Measurements from ENCODE around the gene ARHGAP29. TPM values are rescaled to one million over a fixed set of nuclear protein-coding genes. Genes with fewer than 3 reads are reported as not detected.

The ARHGAP29 gene
- polyA plus RNA-seq, 2 of the 4 experiments (the other 2 are of a cell fraction) = 14.3 to 29.7 TPM

DNA sequence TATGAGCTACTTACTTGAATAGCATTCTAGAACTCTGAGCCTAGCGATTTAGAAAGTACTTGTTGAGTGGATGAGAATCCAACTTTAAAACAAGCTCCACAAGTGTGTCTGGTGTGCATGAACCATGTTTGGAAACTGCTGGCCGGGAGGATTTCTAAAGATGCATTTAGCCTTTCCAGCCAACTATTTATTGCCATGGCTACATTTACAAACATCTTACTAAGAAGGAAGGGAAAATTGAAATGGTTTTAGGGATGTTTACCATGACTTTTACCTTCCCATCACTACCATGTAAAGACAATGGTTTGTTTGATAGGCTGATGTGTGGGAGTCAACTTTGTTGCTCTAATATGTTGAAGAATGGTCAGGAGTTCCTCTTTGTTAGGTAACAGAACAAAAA lies 37.7 kb upstream of the ARHGAP29 start (continued):
- TF ChIP-seq FOSL2 (IDR thresholded peaks at IDR 0.05) = no peak
- TF ChIP-seq FOSL2 (CRISPR knock-in tag; IDR thresholded peaks at IDR 0.05) = no peak
- TF ChIP-seq HDAC2 (IDR thresholded peaks at IDR 0.05) = no peak
- TF ChIP-seq CBX2 (IDR thresholded peaks at IDR 0.05; ENCODE audit: borderline replicate concordance, low read depth) = no peak

- no peak for FAIRE-seq
- ChIA-PET POLR2A (no interaction called here), CTCF (interaction anchor here (0.8 to 1.6 kb wide), 2 partner anchors 39 to 58 kb away, joined by 3 read pairs; no protein-coding TSS in a partner anchor)
Measured at GRCh38 chr1:94274561-94274960, 37.2 kb upstream of the ARHGAP29 start.

DNA sequence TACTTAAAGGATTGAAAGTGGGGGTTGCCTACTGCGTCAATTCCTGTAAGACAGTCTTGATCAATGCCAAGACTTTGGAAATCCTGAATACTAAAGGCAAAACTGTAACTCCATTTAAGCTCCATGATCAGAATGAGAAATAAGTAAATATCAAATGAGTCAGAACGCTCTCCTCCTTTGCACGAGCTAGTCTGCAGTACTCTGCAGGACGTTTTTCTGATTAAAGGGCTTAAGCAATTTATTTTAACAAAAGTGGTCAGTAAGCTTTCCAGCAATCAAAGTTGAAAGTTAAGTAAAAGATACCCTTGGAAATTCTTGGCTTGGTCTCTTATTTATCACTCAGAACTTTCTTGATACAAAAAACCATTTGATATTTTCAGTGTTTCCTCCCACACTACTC lies 35.7 kb upstream of the ARHGAP29 start:
- Histone ChIP-seq H3K4me1 (peaks cover 18% of the 10 kb centered on the region), H3K9me3 (no peaks in the 10 kb centered on the region), H3K4me3 (no peak overlapping the region), H3K4me2 (peak overlapping the region; percentile 45; the same call in 2 of the 3 replicates), H3K27ac (peak overlapping the region in 1 of 2 experiments; percentile 46; a peak in 2 of 6 replicates)
- ChIA-PET CTCF (interaction anchor here (1.0 to 1.2 kb wide), 2 partner anchors 27 to 208 kb away, joined by 3 read pairs; no protein-coding TSS in a partner anchor), POLR2A (no interaction called here)
- no peak for DNase-seq (ENCODE audit: low read depth in 1 of 2, low spot score in 1 of 2)
- TF ChIP-seq KDM1A (IDR thresholded peaks at IDR 0.05; ENCODE audit: low read depth) (no peak), JUNB (IDR thresholded peaks at IDR 0.05) (no peak), PHF8 (IDR thresholded peaks at IDR 0.05; ENCODE audit: borderline replicate concordance, low read depth) (no peak), MYC (IDR thresholded peaks at IDR 0.05; ENCODE audit: borderline replicate concordance, low read length) (no peak), TFCP2L1 (CRISPR knock-in tag; IDR thresholded peaks at IDR 0.05) (no peak), HOXB5 (CRISPR knock-in tag; IDR thresholded peaks at IDR 0.05) (no peak), NR3C1 (IDR thresholded peaks at IDR 0.05) (no peak), RNF2 (IDR thresholded peaks at IDR 0.05; ENCODE audit: borderline replicate concordance, low read depth) (no peak), SMC3 (IDR thresholded peaks at IDR 0.05) (no peak), ZNF302 (CRISPR knock-in tag; IDR thresholded peaks at IDR 0.05) (no peak), CHD2 (IDR thresholded peaks at IDR 0.05; ENCODE audit: low read length, partially characterized antibody) (no peak), ZFP36 (IDR thresholded peaks at IDR 0.05; ENCODE audit: borderline replicate concordance, partially characterized antibody) (no peak), RARB (CRISPR knock-in tag; IDR thresholded peaks at IDR 0.05) (no peak), BCL3 (IDR thresholded peaks at IDR 0.05) (no peak), POLR2AphosphoS2 (conservative IDR thresholded peaks at IDR 0.05; ENCODE audit: low read length) (no peak), HOXA7 (CRISPR knock-in tag; IDR thresholded peaks at IDR 0.05) (no peak)
- TF ChIP-seq, protein P1, sequence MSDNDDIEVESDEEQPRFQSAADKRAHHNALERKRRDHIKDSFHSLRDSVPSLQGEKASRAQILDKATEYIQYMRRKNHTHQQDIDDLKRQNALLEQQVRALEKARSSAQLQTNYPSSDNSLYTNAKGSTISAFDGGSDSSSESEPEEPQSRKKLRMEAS (IDR thresholded peaks at IDR 0.05) = no peak
- TF ChIP-seq, protein P2, sequence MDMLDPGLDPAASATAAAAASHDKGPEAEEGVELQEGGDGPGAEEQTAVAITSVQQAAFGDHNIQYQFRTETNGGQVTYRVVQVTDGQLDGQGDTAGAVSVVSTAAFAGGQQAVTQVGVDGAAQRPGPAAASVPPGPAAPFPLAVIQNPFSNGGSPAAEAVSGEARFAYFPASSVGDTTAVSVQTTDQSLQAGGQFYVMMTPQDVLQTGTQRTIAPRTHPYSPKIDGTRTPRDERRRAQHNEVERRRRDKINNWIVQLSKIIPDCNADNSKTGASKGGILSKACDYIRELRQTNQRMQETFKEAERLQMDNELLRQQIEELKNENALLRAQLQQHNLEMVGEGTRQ (IDR thresholded peaks at IDR 0.05) = no peak
- ATAC-seq = no peak
- no peak for FAIRE-seq
- WGBS (ENCODE audit: missing lambda C conversion rate) = 32% methylated on average over 4 of the region's 4 CpGs

More at GRCh38 chr1:94274561-94274960, 37.2 kb upstream of the ARHGAP29 start:
- no peak for TF ChIP-seq MAFK (IDR thresholded peaks at IDR 0.05; ENCODE audit: partially characterized antibody)
- TF ChIP-seq SREBF2 (IDR thresholded peaks at IDR 0.05) = no peak
- TF ChIP-seq ATOH8 (CRISPR knock-in tag; IDR thresholded peaks at IDR 0.05; ENCODE audit: low read depth) = no peak
- no peak for TF ChIP-seq HOXB5 (CRISPR knock-in tag; IDR thresholded peaks at IDR 0.05)
- no peak for TF ChIP-seq POLR2AphosphoS2 (conservative IDR thresholded peaks at IDR 0.05; ENCODE audit: low read length)
- TF ChIP-seq, protein P2 (IDR thresholded peaks at IDR 0.05) = no peak
- TF ChIP-seq PHF8 (IDR thresholded peaks at IDR 0.05; ENCODE audit: borderline replicate concordance, low read depth) = no peak
- no peak for TF ChIP-seq CBX2 (IDR thresholded peaks at IDR 0.05; ENCODE audit: borderline replicate concordance, low read depth)
- TF ChIP-seq CTCF (IDR thresholded peaks at IDR 0.05) = no peak
- TF ChIP-seq FOSB (CRISPR knock-in tag; IDR thresholded peaks at IDR 0.05) = no peak
- no peak for TF ChIP-seq HOXB13 (CRISPR knock-in tag; IDR thresholded peaks at IDR 0.05; ENCODE audit: low read depth)
- no peak for TF ChIP-seq POLR2A (IDR thresholded peaks at IDR 0.05; ENCODE audit: low read length)
- Histone ChIP-seq H3K4me3 (no peak overlapping the region), H3K27ac (no peak overlapping the region), H3K4me1 (peaks cover 18% of the 10 kb centered on the region), H3K9me3 (no peaks in the 10 kb centered on the region), H3K4me2 (no peak overlapping the region)
- no peak for ATAC-seq
- DNase-seq (ENCODE audit: low read depth in 1 of 2, low spot score in 1 of 2) = no peak
- WGBS (ENCODE audit: missing lambda C conversion rate) = 46% methylated on average over 2 of the region's 2 CpGs
